GM23248 (cell line): ENCODE results near the gene SLC4A5. TPM values are rescaled to one million over a fixed set of nuclear protein-coding genes. Genes with fewer than 3 reads are reported as not detected.

Experiments
- DNase-seq: peaks from one replicate; pipeline ENCODE4 v3.0.0-alpha.2; 2015
- H2AFZ ChIP-seq: fragments of 200-600 bp; sonication (generic); 2 replicates; pipeline ENCODE4 v1.6.1; 2016; ENCODE audit warnings: antibody characterized with exemption
- H3F3A ChIP-seq: fragments of 200-600 bp; sonication (generic); 2 replicates; pipeline ENCODE4 v1.6.1; 2016; ENCODE audit warnings: mild to moderate bottlenecking, antibody characterized with exemption, mixed run types; ENCODE audit not compliant: insufficient read depth
- H3K27ac ChIP-seq: fragments of 200-600 bp; sonication (generic); 2 replicates; pipeline ENCODE4 v1.5.1; 2016; ENCODE audit warnings: mild to moderate bottlenecking
- H3K27me3 ChIP-seq: fragments of 200-600 bp; sonication (generic); replicated peaks from 2 replicates; pipeline ENCODE4 v1.6.1; 2016; ENCODE audit warnings: mild to moderate bottlenecking; ENCODE audit not compliant: insufficient read depth
- H3K36me3 ChIP-seq: fragments of 200-600 bp; sonication (generic); 2 replicates; pipeline ENCODE4 v1.6.1; 2016; ENCODE audit warnings: low read depth, mild to moderate bottlenecking
- H3K4me1 ChIP-seq: fragments of 200-600 bp; sonication (generic); 2 replicates; pipeline ENCODE4 v1.6.1; 2016; ENCODE audit warnings: mild to moderate bottlenecking; ENCODE audit not compliant: insufficient read depth
- H3K4me2 ChIP-seq: fragments of 200-600 bp; sonication (generic); one replicate; pipeline ENCODE4 v1.6.1; 2016; ENCODE audit warnings: mild to moderate bottlenecking; ENCODE audit not compliant: unreplicated experiment
- H3K4me3 ChIP-seq: fragments of 200-600 bp; sonication (generic); 2 replicates; pipeline ENCODE4 v1.5.1; 2016; ENCODE audit warnings: mild to moderate bottlenecking
- H3K79me2 ChIP-seq: fragments of 200-600 bp; sonication (generic); 2 replicates; pipeline ENCODE4 v1.6.1; 2016; ENCODE audit warnings: mild to moderate bottlenecking; ENCODE audit not compliant: insufficient read depth
- H3K9ac ChIP-seq: fragments of 200-600 bp; sonication (generic); 2 replicates; pipeline ENCODE4 v1.6.1; 2016; ENCODE audit warnings: mild to moderate bottlenecking
- H3K9me2 ChIP-seq: fragments of 200-600 bp; sonication (generic); 2 replicates; pipeline ENCODE4 v1.6.1; 2016; ENCODE audit warnings: mixed run types, mild to moderate bottlenecking, moderate library complexity; ENCODE audit not compliant: insufficient read depth
- H3K9me3 ChIP-seq: fragments of 200-600 bp; sonication (generic); one replicate; pipeline ENCODE4 v1.6.1; 2017; ENCODE audit warnings: low read depth
- H4K20me1 ChIP-seq: fragments of 200-600 bp; sonication (generic); 2 replicates; pipeline ENCODE4 v1.6.0; 2016; ENCODE audit not compliant: insufficient read depth
- EZH2 ChIP-seq: fragments of 200-600 bp; sonication (generic); IDR thresholded peaks from 2 replicates; pipeline ENCODE4 v1.6.1; 2018; ENCODE audit warnings: antibody characterized with exemption, mild to moderate bottlenecking; ENCODE audit not compliant: insufficient read depth, poor library complexity, severe bottlenecking
- EZH2phosphoT487 ChIP-seq: fragments of 200-600 bp; sonication (generic); IDR thresholded peaks from 2 replicates; pipeline ENCODE4 v1.6.1; 2018; ENCODE audit warnings: antibody characterized with exemption, moderate library complexity, mild to moderate bottlenecking, low read depth; ENCODE audit not compliant: insufficient read depth
- WGBS, 2 experiments: methylation state at CpG; one replicate each; pipeline ENCODE4 v1.1.6; 2015 to 2017; ENCODE audit warnings: low lambda C conversion rate in 2 of 2, low coverage in 1 of 2; ENCODE audit errors: missing lambda C conversion rate in 2 of 2; 5-methylcytosine and 5-hydroxymethylcytosine counted together
- in situ Hi-C: fragments of 300-500 bp; cut with MboI; formaldehyde crosslinking; loops from 2 replicates; pipeline ENCODE4 v1.15.0; 2020
- polyA plus RNA-seq: library from polyadenylated mRNA; unstranded; fragments of >200 nt; fragmentation: Nextera tagmentation; extraction: Ambion mirVana; gene quantifications from 2 replicates; pipeline ENCODE4 v1.2.1, GENCODE V29; 2016
- total RNA-seq: library from RNA; depleted of rRNA; stranded (reverse); fragments of >200 nt; shearing (Covaris generic); gene quantifications from 2 replicates; pipeline ENCODE4 v1.2.3, GENCODE V29; 2014

Gene SLC4A5
- total and polyA plus RNA-seq, 2 experiments from 2014 or later = 0.32 to 0.35 TPM

- no peaks in the 10 kb centered on the region for H3K27me3 ChIP-seq
- H3K4me3 ChIP-seq = no peak overlapping the region
- H3K9me2 ChIP-seq = no peaks in the 10 kb centered on the region
- no peak for DNase-seq
- no peak overlapping the region for H3K27ac ChIP-seq
- no peak overlapping the region for H2AFZ ChIP-seq
- peaks cover 3% of the 10 kb centered on the region for H3F3A ChIP-seq
- TF ChIP-seq EZH2phosphoT487 (no peak), EZH2 (no peak)
- no peak overlapping the region for H3K4me2 ChIP-seq
- H3K9ac ChIP-seq = no peak overlapping the region
- H3K79me2 ChIP-seq = no peaks in the 10 kb centered on the region
- in situ Hi-C loops = no loop called here
- H3K36me3 ChIP-seq = no peaks in the 10 kb centered on the region
- H4K20me1 ChIP-seq = no peaks in the 10 kb centered on the region
- WGBS, 2 experiments = 94 to 98% methylated on average over 4 of the region's 4 CpGs
- no peaks in the 10 kb centered on the region for H3K9me3 ChIP-seq
- peaks cover 6% of the 10 kb centered on the region for H3K4me1 ChIP-seq
These were observed 114.4 kb downstream of the SLC4A5 start for GRCh38 chr2:74228772-74229171.

GRCh38 chr2:74227646-74228045 is 115.6 kb downstream of the SLC4A5 start:
- in situ Hi-C loops = no loop called here
- no peaks in the 10 kb centered on the region for H3K9me3 ChIP-seq
- H3K9ac ChIP-seq = no peak overlapping the region
- H3K4me2 ChIP-seq = no peak overlapping the region
- H3K36me3 ChIP-seq = no peaks in the 10 kb centered on the region
- H3K9me2 ChIP-seq = no peaks in the 10 kb centered on the region
- H3K4me1 ChIP-seq = peaks cover 15% of the 10 kb centered on the region
- H3F3A ChIP-seq = peaks cover 15% of the 10 kb centered on the region
- H3K4me3 ChIP-seq = no peak overlapping the region
- no peaks in the 10 kb centered on the region for H4K20me1 ChIP-seq
- TF ChIP-seq EZH2 (no peak), EZH2phosphoT487 (no peak)
- H3K27ac ChIP-seq = no peak overlapping the region
- no peak for DNase-seq
- H3K79me2 ChIP-seq = no peaks in the 10 kb centered on the region
- H3K27me3 ChIP-seq = no peaks in the 10 kb centered on the region
- 87 to 94% methylated on average over 5 of the region's 5 CpGs for WGBS, 2 experiments
- H2AFZ ChIP-seq = no peak overlapping the region

GRCh38 chr2:74226648-74227213 is 116.5 kb downstream of the SLC4A5 start:
- Histone ChIP-seq H3F3A (peaks cover 24% of the 10 kb centered on the region), H3K4me2 (no peak overlapping the region), H3K9me2 (no peaks in the 10 kb centered on the region), H3K9me3 (no peaks in the 10 kb centered on the region), H3K4me1 (peaks cover 22% of the 10 kb centered on the region), H3K27ac (no peak overlapping the region), H3K4me3 (no peak overlapping the region), H3K27me3 (no peaks in the 10 kb centered on the region), H2AFZ (no peak overlapping the region), H3K79me2 (no peaks in the 10 kb centered on the region), H3K36me3 (no peaks in the 10 kb centered on the region), H3K9ac (no peak overlapping the region), H4K20me1 (no peaks in the 10 kb centered on the region)
- DNase-seq = peak; percentile 16
- in situ Hi-C loops = no loop called here
- no peak for TF ChIP-seq EZH2
- no peak for TF ChIP-seq EZH2phosphoT487
- 78 to 83% methylated on average over 16 to 21 of the region's 21 CpGs for WGBS, 2 experiments

GRCh38 chr2:74225698-74226459 is 117.3 kb downstream of the SLC4A5 start:
- Histone ChIP-seq H3K9ac (no peak overlapping the region), H3K4me2 (no peak overlapping the region)

More at GRCh38 chr2:74225698-74226459, 117.3 kb downstream of the SLC4A5 start:
- H3F3A ChIP-seq = peaks cover 30% of the 10 kb centered on the region
- no peak overlapping the region for H3K4me3 ChIP-seq
- no peak overlapping the region for H3K27ac ChIP-seq
- peaks cover 22% of the 10 kb centered on the region for H3K4me1 ChIP-seq
- no peaks in the 10 kb centered on the region for H3K27me3 ChIP-seq
- 0 out of 2 replicates have a peak, but pooled peaks cover 5% of the 10 kb centered on the region for H3K36me3 ChIP-seq
- H2AFZ ChIP-seq = no peak overlapping the region
- no peak for DNase-seq
- WGBS, 2 experiments = 48 to 52% methylated on average over 4 of the region's 4 CpGs
- no peaks in the 10 kb centered on the region for H3K9me3 ChIP-seq
- in situ Hi-C loops = no loop called here
- no peaks in the 10 kb centered on the region for H3K9me2 ChIP-seq
- H4K20me1 ChIP-seq = no peaks in the 10 kb centered on the region
- no peaks in the 10 kb centered on the region for H3K79me2 ChIP-seq
- TF ChIP-seq EZH2phosphoT487 (no peak), EZH2 (no peak)
